GM12878 (cell line): Measurements from ENCODE around the gene TBL1XR1. TPM values are rescaled to one million over a fixed set of nuclear protein-coding genes. Genes with fewer than 3 reads are reported as not detected.

Source experiments
- ATAC-seq: fragments of 200-7000 bp; cut with Tn5 transposase; 3 replicates; pipeline ENCODE4 v1.9.1; 2020; ENCODE audit warnings: mild to moderate bottlenecking, moderate library complexity
- BruUV-seq: library from RNA; stranded (reverse); fragments of 400-500 nt; replicated peaks from 2 replicates; lab custom pipeline; 2021; lab: Mats Ljungman, UMichigan
- CTCF ChIA-PET: fragments of 300-600 bp; sonication (Branson Sonifier 250); formaldehyde crosslinking; extraction: SDS; loops from one replicate; lab custom pipeline; 2021; ENCODE audit warnings: inconsistent platforms; lab: Yijun Ruan, JAX
- POLR2A ChIA-PET: fragments of 350-600 bp; formaldehyde crosslinking; extraction: SDS; loops from one replicate; lab custom pipeline; 2021; ENCODE audit warnings: inconsistent platforms; lab: Charles Lee
- RAD21 ChIA-PET: fragments of 300-600 bp; sonication (Branson Sonifier 250); formaldehyde crosslinking; loops from one replicate; lab custom pipeline; 2023; ENCODE audit warnings: antibody characterized with exemption; ENCODE audit not compliant: unreplicated experiment; lab: Charles Lee
- SMC1A ChIA-PET: fragments of 300-600 bp; sonication (Branson Sonifier 250); formaldehyde crosslinking; loops from one replicate; lab custom pipeline; 2023; ENCODE audit not compliant: unreplicated experiment, uncharacterized antibody; lab: Charles Lee
- DNase-seq: peaks from one replicate; pipeline ENCODE4 v3.0.0-alpha.2; 2011; ENCODE audit warnings: low read depth, low spot score
- FAIRE-seq: peaks from 3 replicates; lab custom pipeline; 2011; peaks lifted over from hg19 to GRCh38; lab: Jason Lieb, UNC
- H2AFZ ChIP-seq: 2 replicates; pipeline ENCODE4 v1.6.0; 2011; ENCODE audit warnings: low read depth, low read length, control low read depth; ENCODE audit not compliant: control insufficient read depth
- H3K27ac ChIP-seq: 2 replicates; pipeline ENCODE4 v1.5.1; 2011; ENCODE audit warnings: control low read depth; ENCODE audit not compliant: control insufficient read depth, insufficient read depth
- H3K27me3 ChIP-seq, 2 experiments: replicated peaks in 1 of 2; 2 replicates each; pipeline versions ENCODE4 v1.6.0 to v1.6.1; 2011; ENCODE audit warnings: low read length in 1 of 2; ENCODE audit not compliant: control insufficient read depth in 2 of 2, insufficient read depth in 2 of 2
- H3K36me3 ChIP-seq, 2 experiments: 2 replicates each; pipeline ENCODE4 v1.5.1; 2011; ENCODE audit warnings: low read length in 1 of 2; ENCODE audit not compliant: control insufficient read depth in 2 of 2, insufficient read depth in 2 of 2
- H3K4me1 ChIP-seq: 2 replicates; pipeline ENCODE4 v1.6.1; 2011; ENCODE audit warnings: mild to moderate bottlenecking, low read length, moderate library complexity, mixed read lengths; ENCODE audit not compliant: control insufficient read depth, insufficient read depth
- H3K4me2 ChIP-seq: 2 replicates; pipeline ENCODE4 v1.6.0; 2011; ENCODE audit warnings: control low read depth; ENCODE audit not compliant: control insufficient read depth, insufficient read depth
- H3K4me3 ChIP-seq: fragments of 200-600 bp; sonication (generic); 2 replicates; pipeline ENCODE4 v1.5.1; 2016
- H3K79me2 ChIP-seq: 2 replicates; pipeline ENCODE4 v1.6.0; 2011; ENCODE audit warnings: low read length; ENCODE audit not compliant: control insufficient read depth, insufficient read depth
- H3K9ac ChIP-seq: 2 replicates; pipeline ENCODE4 v1.8.0; 2011; ENCODE audit warnings: low read length, control low read depth, mixed read lengths; ENCODE audit not compliant: control insufficient read depth, insufficient read depth
- H3K9me3 ChIP-seq: replicated peaks from 3 replicates; pipeline ENCODE4 v1.5.1; 2011; ENCODE audit warnings: mild to moderate bottlenecking, low read length; ENCODE audit not compliant: control insufficient read depth, insufficient read depth
- H4K20me1 ChIP-seq: 2 replicates; pipeline ENCODE4 v1.6.0; 2011; ENCODE audit not compliant: control insufficient read depth, insufficient read depth
- CEBPZ ChIP-seq: fragments of 150-350 bp; IDR thresholded peaks from 2 replicates; pipeline ENCODE4 v1.6.1; 2016; ENCODE audit warnings: low read depth, low read length
- LARP7 ChIP-seq: fragments of 450-650 bp; IDR thresholded peaks from 2 replicates; pipeline ENCODE4 v1.6.1; 2017; ENCODE audit warnings: mild to moderate bottlenecking
- NFIC ChIP-seq: IDR thresholded peaks from 2 replicates; pipeline ENCODE4 v1.6.1; 2012; ENCODE audit warnings: low read depth, mild to moderate bottlenecking, inconsistent platforms, low read length, moderate library complexity
- PAX5 ChIP-seq: IDR thresholded peaks from 2 replicates; pipeline ENCODE4 v1.6.1; 2011; ENCODE audit warnings: low read depth, low read length, borderline replicate concordance
- PRDM15 ChIP-seq: fragments of 450-650 bp; formaldehyde crosslinking; IDR thresholded peaks from 2 replicates; pipeline ENCODE4 v1.4.0; 2020; ENCODE audit warnings: mild to moderate bottlenecking, moderate library complexity
- SIX5 ChIP-seq: IDR thresholded peaks from 2 replicates; pipeline ENCODE4 v1.6.1; 2011; ENCODE audit warnings: mild to moderate bottlenecking, low read depth, low read length, moderate library complexity; ENCODE audit not compliant: severe bottlenecking
- SMAD5 ChIP-seq: IDR thresholded peaks from 2 replicates; pipeline ENCODE4 v1.6.1; 2016; ENCODE audit warnings: antibody characterized with exemption, low read depth
- SUZ12 ChIP-seq: fragments of 200-600 bp; sonication (generic); IDR thresholded peaks from one replicate; pipeline ENCODE4 v1.6.1; 2018; ENCODE audit warnings: antibody characterized with exemption, mild to moderate bottlenecking; ENCODE audit not compliant: unreplicated experiment
- ZBED1 ChIP-seq: IDR thresholded peaks from 2 replicates; pipeline ENCODE4 v1.6.1; 2016; ENCODE audit warnings: borderline replicate concordance
- WGBS: methylation state at CpG from one replicate; pipeline ENCODE4 v1.1.6; 2016; ENCODE audit warnings: low lambda C conversion rate; ENCODE audit not compliant: insufficient replicate concordance, insufficient coverage; ENCODE audit errors: missing lambda C conversion rate; 5-methylcytosine and 5-hydroxymethylcytosine counted together
- in situ Hi-C: fragments of 300-500 bp; cut with MboI; formaldehyde crosslinking; loops from 9 replicates; pipeline ENCODE4 v1.14.3; 2018; ENCODE audit warnings: mixed read lengths
- intact Hi-C: fragments of 100-400 bp; cut with micrococcal nuclease; formaldehyde crosslinking; loops from one replicate; pipeline ENCODE4 v1.14.2; 2022; ENCODE audit not compliant: unreplicated experiment
- polyA plus RNA-seq, 11 experiments: library from polyadenylated mRNA; depleted of rRNA in 4 of 11; unstranded in 6 of 11; stranded (reverse) in 5 of 11; fragments of >200 nt; fragmentation: Nextera tagmentation in 4 of 11; fragmentation: Illumina TruSeq in 1 of 11; extraction: Ambion mirVana in 4 of 11; extraction: Trizol in 1 of 11; gene quantifications; 1 replicate in 1 of 11; 2 replicates in 10 of 11; pipeline versions ENCODE4 v1.2.1 to v1.2.3, GENCODE V29; 2011 to 2016; ENCODE audit warnings: inconsistent platforms in 2 of 11, missing spikeins in 2 of 11, low read depth in 1 of 11
- total RNA-seq, 4 experiments: library from RNA; depleted of rRNA in 3 of 4; stranded (reverse); fragments of >200 nt in 3 of 4; fragmentation: Illumina TruSeq in 1 of 4; extraction: Trizol in 1 of 4; gene quantifications; 2 replicates each; pipeline versions ENCODE4 v1.2.1 to v1.2.3, GENCODE V29; 2013 to 2021
- TF ChIP-seq, protein P1 (sequence below): fragments of 450-650 bp; IDR thresholded peaks from 2 replicates; pipeline ENCODE4 v1.6.1; 2017; ENCODE audit warnings: antibody characterized with exemption, mild to moderate bottlenecking, moderate library complexity
- TF ChIP-seq, protein P2 (sequence below): fragments of 450-650 bp; IDR thresholded peaks from 2 replicates; pipeline ENCODE4 v1.6.1; 2018; ENCODE audit warnings: mild to moderate bottlenecking, low read depth, moderate library complexity; ENCODE audit not compliant: partially characterized antibody

The TBL1XR1 gene
- total and polyA plus RNA-seq, 10 of the 15 experiments (the other 5 are each of a cell fraction or from before 2014, with no cell fraction given): 13.0 to 115 (median 60.4) TPM

DNA sequence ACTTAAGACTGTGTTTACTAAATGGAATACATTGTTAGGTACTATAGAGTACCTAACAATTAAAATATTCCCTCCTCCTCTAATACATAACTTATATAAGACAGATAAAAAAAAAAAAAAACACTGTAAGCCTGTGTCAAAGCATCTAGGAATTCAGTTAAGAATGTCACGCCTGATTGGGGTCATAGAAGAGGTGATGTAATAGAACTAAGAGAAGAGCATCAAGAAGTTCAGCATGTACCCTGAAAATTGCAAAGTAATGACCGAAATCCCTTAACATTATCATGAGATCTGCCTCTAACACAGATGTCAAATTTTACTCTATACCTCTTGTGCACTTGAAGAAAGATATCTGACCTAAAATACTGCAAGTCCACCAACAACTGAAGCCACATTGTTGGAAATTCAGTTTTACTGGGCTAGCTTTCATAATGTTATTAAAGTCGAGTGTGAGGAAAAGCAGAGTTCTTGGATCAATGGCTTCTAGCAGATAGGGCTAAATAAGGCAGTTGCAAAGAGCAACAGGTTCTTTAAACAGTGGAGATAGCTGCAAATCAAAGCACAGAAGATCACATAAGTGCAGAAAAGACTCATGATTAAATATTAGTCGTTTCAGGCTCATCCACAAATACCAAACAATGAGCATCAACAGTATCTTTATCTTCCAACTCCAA is 75.0 kb downstream of the TBL1XR1 start:
- POLR2A ChIA-PET: no interaction called here
- 64% methylated on average over 4 of the region's 4 CpGs for WGBS
- RAD21 ChIA-PET: no interaction called here
- H3K27ac ChIP-seq: no peak overlapping the region
- H3K4me1 ChIP-seq: no peaks in the 10 kb centered on the region
- H3K79me2 ChIP-seq: peaks cover 77% of the 10 kb centered on the region
- no peaks in the 10 kb centered on the region for H4K20me1 ChIP-seq
- H3K9me3 ChIP-seq: peaks cover 5% of the 10 kb centered on the region
- FAIRE-seq (no peak), DNase-seq (no peak), ATAC-seq (no peak)
- CTCF ChIA-PET: no interaction called here
- intact Hi-C loops (no loop called here), in situ Hi-C loops (no loop called here)
- no TSS peak for BruUV-seq
- no peaks in the 10 kb centered on the region for H3K36me3 ChIP-seq
- H3K9ac ChIP-seq: no peak overlapping the region
- H2AFZ ChIP-seq: no peak overlapping the region
- H3K4me3 ChIP-seq: no peak overlapping the region
- SMC1A ChIA-PET: no interaction called here
- no peak overlapping the region for H3K4me2 ChIP-seq
- no peaks in the 10 kb centered on the region for H3K27me3 ChIP-seq
- TF ChIP-seq LARP7 (no peak), SMAD5 (no peak), PRDM15 (CRISPR knock-in tag) (no peak), CEBPZ (no peak), NFIC (no peak), SUZ12 (no peak), PAX5 (no peak), SIX5 (no peak), ZBED1 (no peak)
- TF ChIP-seq, protein P1, sequence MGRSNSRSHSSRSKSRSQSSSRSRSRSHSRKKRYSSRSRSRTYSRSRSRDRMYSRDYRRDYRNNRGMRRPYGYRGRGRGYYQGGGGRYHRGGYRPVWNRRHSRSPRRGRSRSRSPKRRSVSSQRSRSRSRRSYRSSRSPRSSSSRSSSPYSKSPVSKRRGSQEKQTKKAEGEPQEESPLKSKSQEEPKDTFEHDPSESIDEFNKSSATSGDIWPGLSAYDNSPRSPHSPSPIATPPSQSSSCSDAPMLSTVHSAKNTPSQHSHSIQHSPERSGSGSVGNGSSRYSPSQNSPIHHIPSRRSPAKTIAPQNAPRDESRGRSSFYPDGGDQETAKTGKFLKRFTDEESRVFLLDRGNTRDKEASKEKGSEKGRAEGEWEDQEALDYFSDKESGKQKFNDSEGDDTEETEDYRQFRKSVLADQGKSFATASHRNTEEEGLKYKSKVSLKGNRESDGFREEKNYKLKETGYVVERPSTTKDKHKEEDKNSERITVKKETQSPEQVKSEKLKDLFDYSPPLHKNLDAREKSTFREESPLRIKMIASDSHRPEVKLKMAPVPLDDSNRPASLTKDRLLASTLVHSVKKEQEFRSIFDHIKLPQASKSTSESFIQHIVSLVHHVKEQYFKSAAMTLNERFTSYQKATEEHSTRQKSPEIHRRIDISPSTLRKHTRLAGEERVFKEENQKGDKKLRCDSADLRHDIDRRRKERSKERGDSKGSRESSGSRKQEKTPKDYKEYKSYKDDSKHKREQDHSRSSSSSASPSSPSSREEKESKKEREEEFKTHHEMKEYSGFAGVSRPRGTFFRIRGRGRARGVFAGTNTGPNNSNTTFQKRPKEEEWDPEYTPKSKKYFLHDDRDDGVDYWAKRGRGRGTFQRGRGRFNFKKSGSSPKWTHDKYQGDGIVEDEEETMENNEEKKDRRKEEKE: no peak
- TF ChIP-seq, protein P2, sequence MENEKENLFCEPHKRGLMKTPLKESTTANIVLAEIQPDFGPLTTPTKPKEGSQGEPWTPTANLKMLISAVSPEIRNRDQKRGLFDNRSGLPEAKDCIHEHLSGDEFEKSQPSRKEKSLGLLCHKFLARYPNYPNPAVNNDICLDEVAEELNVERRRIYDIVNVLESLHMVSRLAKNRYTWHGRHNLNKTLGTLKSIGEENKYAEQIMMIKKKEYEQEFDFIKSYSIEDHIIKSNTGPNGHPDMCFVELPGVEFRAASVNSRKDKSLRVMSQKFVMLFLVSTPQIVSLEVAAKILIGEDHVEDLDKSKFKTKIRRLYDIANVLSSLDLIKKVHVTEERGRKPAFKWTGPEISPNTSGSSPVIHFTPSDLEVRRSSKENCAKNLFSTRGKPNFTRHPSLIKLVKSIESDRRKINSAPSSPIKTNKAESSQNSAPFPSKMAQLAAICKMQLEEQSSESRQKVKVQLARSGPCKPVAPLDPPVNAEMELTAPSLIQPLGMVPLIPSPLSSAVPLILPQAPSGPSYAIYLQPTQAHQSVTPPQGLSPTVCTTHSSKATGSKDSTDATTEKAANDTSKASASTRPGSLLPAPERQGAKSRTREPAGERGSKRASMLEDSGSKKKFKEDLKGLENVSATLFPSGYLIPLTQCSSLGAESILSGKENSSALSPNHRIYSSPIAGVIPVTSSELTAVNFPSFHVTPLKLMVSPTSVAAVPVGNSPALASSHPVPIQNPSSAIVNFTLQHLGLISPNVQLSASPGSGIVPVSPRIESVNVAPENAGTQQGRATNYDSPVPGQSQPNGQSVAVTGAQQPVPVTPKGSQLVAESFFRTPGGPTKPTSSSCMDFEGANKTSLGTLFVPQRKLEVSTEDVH: no peak
